Kidney capillary endothelial cell (primary cell): Measurements from ENCODE around the gene HEPH.
"Not testable (repeated sequence)": the region's sequence is repeated elsewhere in the genome, so short reads cannot be mapped to it uniquely, and the experiment has no call there.

Experiments
- DNase-seq: peaks from one replicate; pipeline ENCODE4 v3.0.0-alpha.2; 2018; ENCODE audit warnings: low spot score

The HEPH gene

GRCh38 chrX:66163849-66164411, at the start of gene HEPH:
Gene HEPH, plus strand, starts transcription at chrX:66164247. Its CDS starts 6,324 bp downstream, at chrX:66170571.
- DNase-seq: peak; percentile 7

- not testable (repeated sequence) for DNase-seq
Observed at GRCh38 chrX:66118722-66119121, 45.3 kb upstream of the HEPH start.

- DNase-seq: not testable (repeated sequence)
Observed at GRCh38 chrX:66121354-66121753, 42.7 kb upstream of the HEPH start.

- DNase-seq: no peak
Observed at GRCh38 chrX:66126662-66127061, 37.4 kb upstream of the HEPH start.

- no peak for DNase-seq
Observed at GRCh38 chrX:66130469-66130868, 33.6 kb upstream of the HEPH start.

GRCh38 chrX:66135284-66135683, 28.8 kb upstream of the HEPH start:
- not testable (repeated sequence) for DNase-seq

GRCh38 chrX:66142351-66142750, 21.7 kb upstream of the HEPH start:
- DNase-seq: no peak

GRCh38 chrX:66144258-66144657, 19.8 kb upstream of the HEPH start:
- no peak for DNase-seq

GRCh38 chrX:66149519-66149918, 14.5 kb upstream of the HEPH start:
- no peak for DNase-seq

- no peak for DNase-seq
Observed at GRCh38 chrX:66150163-66150562, 13.9 kb upstream of the HEPH start.

GRCh38 chrX:66162331-66162822, 1.7 kb upstream of the HEPH start:
- no peak for DNase-seq

- no peak for DNase-seq
Observed at GRCh38 chrX:66163447-66163846, 600 bp upstream of the HEPH start.

GRCh38 chrX:66164470-66164869, 423 bp downstream of the HEPH start:
- DNase-seq: no peak

- no peak for DNase-seq
Observed at GRCh38 chrX:66164931-66165330, 884 bp downstream of the HEPH start.

GRCh38 chrX:66166671-66167070, 2.6 kb downstream of the HEPH start:
- DNase-seq: no peak

- no peak for DNase-seq
Observed at GRCh38 chrX:66167431-66167830, 3.4 kb downstream of the HEPH start.

GRCh38 chrX:66176134-66176533, 12.1 kb downstream of the HEPH start:
- no peak for DNase-seq

- DNase-seq: no peak
Observed at GRCh38 chrX:66191563-66191962, 27.5 kb downstream of the HEPH start.

- no peak for DNase-seq
Observed at GRCh38 chrX:66193821-66194220, 29.8 kb downstream of the HEPH start.

GRCh38 chrX:66200050-66200664, 36.1 kb downstream of the HEPH start:
- no peak for DNase-seq

- DNase-seq: peak; percentile 11
Observed at GRCh38 chrX:66200855-66201795, 37.1 kb downstream of the HEPH start.

- DNase-seq: no peak
Observed at GRCh38 chrX:66203114-66203513, 39.1 kb downstream of the HEPH start.

- no peak for DNase-seq
Observed at GRCh38 chrX:66221856-66222255, 57.8 kb downstream of the HEPH start.
